GM19025 (cell line): ENCODE data around the gene OGG1.
A peak's percentile ranks its signal among the peaks of the same experiment; 100 is the strongest.

Source experiments
- ATAC-seq: cut with Tn5 transposase; IDR thresholded peaks from one replicate; pipeline ENCODE4 v1.9.1; 2021; ENCODE audit warnings: mild to moderate bottlenecking, low read depth, moderate library complexity; ENCODE audit not compliant: unreplicated experiment

Gene OGG1

GRCh38 chr3:9727041-9727595 lies 22.6 kb upstream of the OGG1 start:
- no peak for ATAC-seq

- ATAC-seq = no peak
Observed at GRCh38 chr3:9727743-9728142, 22.0 kb upstream of the OGG1 start.

- ATAC-seq = no peak
Observed at GRCh38 chr3:9729419-9729818, 20.3 kb upstream of the OGG1 start.

- peak; percentile 40 for ATAC-seq
Observed at GRCh38 chr3:9730657-9731205, 19.0 kb upstream of the OGG1 start.

GRCh38 chr3:9731206-9732079 lies 18.3 kb upstream of the OGG1 start, which contains the start of gene BRPF1:
Gene BRPF1, plus strand, starts transcription at chr3:9731735. Its CDS starts 2,406 bp downstream, at chr3:9734141.
- ATAC-seq = peak; percentile 96

- no peak for ATAC-seq
Observed at GRCh38 chr3:9732080-9732739, 17.5 kb upstream of the OGG1 start.

- ATAC-seq = no peak
Observed at GRCh38 chr3:9732740-9733115, 17.0 kb upstream of the OGG1 start.

GRCh38 chr3:9736831-9737230 lies 12.9 kb upstream of the OGG1 start:
- ATAC-seq = no peak

- no peak for ATAC-seq
Observed at GRCh38 chr3:9739181-9739580, 10.6 kb upstream of the OGG1 start.

GRCh38 chr3:9742560-9742959 lies 7.2 kb upstream of the OGG1 start:
- no peak for ATAC-seq

- ATAC-seq = no peak
Observed at GRCh38 chr3:9743548-9743947, 6.2 kb upstream of the OGG1 start.

GRCh38 chr3:9744162-9744561 lies 5.6 kb upstream of the OGG1 start:
- ATAC-seq = no peak

- no peak for ATAC-seq
Observed at GRCh38 chr3:9745521-9745920, 4.2 kb upstream of the OGG1 start.

GRCh38 chr3:9746330-9746729 lies 3.4 kb upstream of the OGG1 start:
- no peak for ATAC-seq

- no peak for ATAC-seq
Observed at GRCh38 chr3:9747267-9747666, 2.5 kb upstream of the OGG1 start.

GRCh38 chr3:9748031-9748430 lies 1.7 kb upstream of the OGG1 start:
- ATAC-seq = no peak

GRCh38 chr3:9749296-9749644 lies 482 bp upstream of the OGG1 start:
- ATAC-seq = no peak

GRCh38 chr3:9750556-9751411 lies 1.0 kb downstream of the OGG1 start:
- no peak for ATAC-seq

GRCh38 chr3:9754678-9755077 lies 4.9 kb downstream of the OGG1 start:
- no peak for ATAC-seq

- no peak for ATAC-seq
Observed at GRCh38 chr3:9757427-9757826, 7.7 kb downstream of the OGG1 start.
